RCC 7860 (cell line): ENCODE data around the gene TEX29.

Source experiments
- DNase-seq: peaks from one replicate; pipeline ENCODE4 v3.0.0-alpha.2; 2015; ENCODE audit warnings: low spot score
- FAIRE-seq: peaks from 2 replicates; lab custom pipeline; 2012; peaks lifted over from hg19 to GRCh38; lab: Jason Lieb, UNC

The TEX29 gene

DNA sequence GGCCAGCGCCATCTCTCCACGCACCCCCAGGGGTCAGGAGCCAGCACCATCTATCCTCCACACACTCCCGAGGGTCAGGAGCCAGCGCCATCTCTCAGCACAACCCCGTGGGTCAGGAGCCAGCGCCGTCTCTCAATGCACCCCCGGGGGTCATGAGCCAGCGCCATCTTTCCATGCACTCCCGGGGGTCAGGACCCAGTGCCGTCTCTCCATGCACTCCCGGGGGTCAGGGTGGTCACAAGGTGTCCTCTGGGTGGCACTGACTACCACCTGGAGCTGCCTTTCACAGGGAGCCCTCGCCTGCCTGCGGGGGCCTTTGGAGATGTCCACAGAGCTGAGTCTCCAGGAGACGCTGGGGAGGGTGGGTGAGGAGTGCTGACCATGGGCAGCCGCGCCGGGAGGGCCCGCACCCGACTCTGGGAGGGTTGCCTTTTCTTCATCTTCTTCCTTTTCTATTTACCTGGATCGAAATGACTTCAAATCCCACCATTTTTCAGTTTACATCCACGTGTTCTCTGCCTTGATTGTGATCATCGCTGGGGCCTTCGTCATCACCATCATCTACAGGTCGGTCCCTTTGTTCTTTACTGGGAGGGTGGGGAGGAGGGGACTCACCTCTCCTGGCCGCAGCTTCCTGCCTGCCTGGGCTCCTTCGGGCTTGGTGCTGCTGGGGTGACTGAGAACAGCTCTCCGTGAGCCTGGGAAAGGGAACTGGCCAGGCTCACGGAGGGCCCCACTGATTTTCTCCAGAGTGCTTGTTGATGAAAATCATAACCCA, 19.1 kb downstream of the TEX29 start:
- FAIRE-seq (no peak), DNase-seq (no peak)

DNA sequence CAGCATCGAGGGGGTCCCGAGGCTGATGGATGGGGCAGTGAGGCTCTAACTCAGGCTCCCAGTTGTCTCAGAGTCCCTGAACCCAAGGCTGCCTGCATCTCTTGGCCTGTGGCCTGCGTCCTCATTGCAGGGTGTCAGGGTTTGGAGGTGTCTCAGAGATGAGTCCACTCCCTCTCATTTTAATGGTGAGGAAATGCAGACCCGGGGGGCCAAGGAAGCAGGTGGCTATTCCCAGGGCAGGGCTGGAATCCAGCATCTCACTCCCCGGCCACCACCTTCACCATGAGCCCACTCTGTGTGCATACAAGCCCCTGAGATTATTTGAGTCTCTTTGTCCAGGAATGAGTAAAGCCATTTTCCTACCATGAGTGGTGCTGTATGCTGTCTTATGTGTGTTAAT, 21.4 kb downstream of the TEX29 start:
- no peak for DNase-seq
- no peak for FAIRE-seq

DNA sequence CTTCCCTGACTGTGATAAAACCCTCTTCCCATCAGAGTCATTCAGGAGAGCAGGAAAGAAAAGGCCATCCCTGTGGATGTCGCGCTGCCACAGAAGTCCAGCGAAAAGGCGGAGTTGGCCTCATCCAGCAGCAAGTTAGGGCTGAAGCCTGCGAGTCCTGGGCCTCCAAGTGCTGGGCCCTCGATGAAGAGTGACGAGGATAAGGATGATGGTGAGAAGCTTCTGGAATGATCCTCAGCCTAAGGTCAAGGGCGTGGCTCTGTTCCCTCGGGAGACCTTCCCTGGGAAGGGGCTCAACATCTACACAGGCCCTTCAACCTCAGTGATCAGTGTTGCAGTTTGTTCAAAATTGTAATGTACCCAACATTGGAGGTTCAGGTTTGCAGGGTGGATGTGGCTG, 22.3 kb downstream of the TEX29 start:
- DNase-seq (no peak), FAIRE-seq (no peak)

DNA sequence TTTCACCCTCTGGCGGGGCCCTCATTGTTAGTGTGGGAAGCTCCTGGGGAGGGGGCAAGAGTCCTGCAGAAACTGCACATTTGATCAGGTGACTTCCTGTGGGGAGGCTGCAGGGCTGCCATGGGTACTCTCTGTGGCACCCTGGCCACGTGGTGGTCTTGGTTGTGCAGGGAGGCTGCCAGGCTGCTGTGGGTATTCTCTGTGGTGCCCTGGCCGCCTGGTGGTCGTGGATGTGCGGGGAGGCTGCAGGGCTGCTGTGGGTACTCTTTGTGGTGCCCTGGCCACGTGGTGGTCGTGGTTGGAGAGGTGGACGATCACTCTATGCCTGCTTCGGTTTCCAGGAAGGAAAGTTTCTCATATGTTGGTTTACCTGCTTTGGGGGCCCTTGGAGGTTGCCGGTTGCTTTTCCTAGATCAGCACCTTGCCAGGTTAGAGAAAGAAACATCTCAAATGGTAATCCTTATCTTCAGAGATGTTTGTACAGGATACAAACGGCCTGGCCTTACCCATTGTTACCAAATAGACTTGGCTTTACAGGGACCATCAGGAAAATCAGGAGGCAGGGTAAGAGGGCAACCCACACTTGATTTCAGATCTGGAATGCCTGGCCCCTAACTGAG, 22.9 kb downstream of the TEX29 start:
- FAIRE-seq, result no peak

DNA sequence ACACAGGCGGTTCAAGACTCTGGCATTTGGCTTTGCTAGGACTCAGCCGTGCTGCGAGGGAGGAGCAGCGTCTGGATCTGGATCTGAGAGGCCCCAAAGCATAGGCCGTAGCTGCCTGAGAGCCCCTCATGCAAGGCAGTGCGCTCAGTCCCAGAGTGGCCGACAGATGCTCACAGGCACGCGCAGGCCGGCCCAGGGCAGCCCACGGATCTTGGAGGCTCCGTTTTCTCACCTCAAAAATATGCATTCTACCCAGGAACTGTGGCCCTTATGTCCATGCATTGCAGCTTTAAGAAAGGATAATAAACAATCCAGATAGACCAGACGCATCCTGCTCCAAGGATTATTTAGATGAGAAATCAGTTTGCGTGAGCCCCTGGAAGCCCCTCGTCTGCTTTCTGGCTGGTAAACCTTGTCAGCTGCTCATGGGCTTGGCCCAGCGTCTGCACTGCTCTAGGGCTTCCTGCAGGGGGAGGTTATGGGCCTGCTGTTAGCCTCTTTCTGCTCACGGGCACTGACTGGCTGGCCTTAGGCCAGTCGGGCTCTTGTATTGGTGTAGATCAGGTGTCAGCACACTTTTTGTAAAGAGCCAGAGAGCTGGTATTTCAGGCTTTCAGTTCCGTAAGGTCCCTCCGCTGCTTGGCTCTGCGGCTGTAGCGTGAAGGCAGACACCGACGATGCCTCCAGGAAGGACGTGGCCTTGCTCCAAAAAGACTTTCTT, 24.2 kb downstream of the TEX29 start:
- DNase-seq (no peak), FAIRE-seq (no peak)

More for the DNA sequence above, 22.9 kb downstream of the TEX29 start:
- DNase-seq, result no peak

DNA sequence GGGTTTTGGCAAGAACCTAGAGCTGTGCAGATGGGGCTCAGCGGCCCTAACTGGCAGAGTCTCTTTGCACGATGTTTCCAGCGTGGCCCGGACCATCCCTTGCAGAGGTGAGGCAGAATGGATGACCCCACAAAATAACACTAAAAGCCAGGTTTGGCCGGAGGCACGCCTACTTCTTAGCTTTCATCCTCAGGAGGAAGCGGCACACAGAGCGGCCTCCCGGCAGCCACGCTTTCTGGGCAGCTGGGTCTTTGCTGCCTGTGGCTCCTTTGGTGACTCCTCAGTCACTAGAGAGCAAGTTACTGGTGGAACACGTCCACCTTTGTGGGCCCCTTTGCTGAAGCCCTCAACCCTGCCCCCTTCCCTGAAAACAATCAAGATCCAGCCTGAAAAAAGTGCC, 25.2 kb downstream of the TEX29 start:
- DNase-seq, result no peak
- no peak for FAIRE-seq

DNA sequence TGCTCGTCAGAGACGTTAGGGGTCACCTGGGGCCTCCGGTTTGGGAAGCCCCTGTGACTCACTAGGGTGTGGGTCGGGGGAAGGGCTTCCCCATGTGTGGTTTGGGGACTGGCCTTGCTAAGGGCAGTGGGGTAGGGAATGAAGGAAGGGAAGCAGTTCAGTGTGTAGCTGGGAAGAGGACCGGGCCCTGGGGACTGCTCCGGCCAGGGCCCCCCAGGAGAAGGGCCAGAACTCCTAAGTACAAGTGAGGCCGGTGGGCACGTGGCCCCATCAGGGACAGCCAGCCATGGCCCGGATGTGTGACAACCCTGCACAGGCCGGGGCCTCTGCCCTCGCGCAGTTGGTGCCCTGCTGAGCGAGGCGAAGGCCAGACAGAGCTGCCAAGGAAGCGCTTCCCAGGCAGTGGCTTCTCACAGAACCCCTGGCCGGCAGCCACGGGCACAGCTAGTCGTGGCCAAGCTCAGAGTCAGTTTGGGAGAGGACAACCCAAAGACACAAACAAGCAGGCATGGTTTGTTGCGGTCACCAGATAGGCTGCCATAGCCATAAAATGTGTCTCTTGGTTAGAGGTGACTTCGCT, 25.7 kb downstream of the TEX29 start:
- FAIRE-seq (no peak), DNase-seq (no peak)

DNA sequence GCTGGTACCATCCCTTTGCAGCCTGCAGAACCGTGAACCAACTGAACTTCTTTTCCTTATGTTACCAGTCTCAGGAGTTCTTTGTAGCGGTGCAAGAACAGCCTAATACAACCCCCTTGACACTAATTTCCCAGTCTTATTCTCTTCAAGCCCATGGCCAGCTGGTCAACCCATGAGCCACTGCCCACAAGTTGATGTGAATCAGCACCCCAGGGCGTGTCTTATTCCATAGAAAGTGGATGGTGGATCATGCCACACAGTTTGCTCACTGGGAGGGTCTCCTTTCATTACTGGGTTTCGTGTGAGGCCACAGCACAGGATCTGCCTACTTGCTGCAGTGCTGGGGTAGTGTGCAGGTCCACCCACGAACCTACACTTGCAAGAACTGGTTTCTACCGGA, 27.0 kb downstream of the TEX29 start:
- no peak for FAIRE-seq

DNA sequence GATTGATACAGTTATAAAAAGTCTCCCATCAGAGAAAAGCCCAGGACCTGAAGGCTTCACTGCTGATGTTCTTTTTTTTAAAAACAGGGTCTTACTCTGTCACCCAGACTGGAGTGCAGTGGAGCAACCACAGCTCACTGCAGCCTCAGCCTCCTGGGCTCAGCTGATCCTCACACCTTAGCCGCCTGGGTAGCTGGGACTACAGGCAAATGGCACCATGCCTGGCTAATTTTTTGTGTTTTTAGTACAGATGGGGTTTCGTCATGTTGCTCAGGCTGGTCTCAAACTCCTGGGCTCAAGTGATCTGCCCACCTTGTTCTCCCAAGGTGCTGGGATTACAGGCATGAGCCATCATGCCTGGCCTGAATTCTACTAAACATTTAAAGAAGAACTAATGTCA, 33.1 kb downstream of the TEX29 start:
- FAIRE-seq (no peak), DNase-seq (no peak)

More for the DNA sequence above, 27.0 kb downstream of the TEX29 start:
- no peak for DNase-seq

DNA sequence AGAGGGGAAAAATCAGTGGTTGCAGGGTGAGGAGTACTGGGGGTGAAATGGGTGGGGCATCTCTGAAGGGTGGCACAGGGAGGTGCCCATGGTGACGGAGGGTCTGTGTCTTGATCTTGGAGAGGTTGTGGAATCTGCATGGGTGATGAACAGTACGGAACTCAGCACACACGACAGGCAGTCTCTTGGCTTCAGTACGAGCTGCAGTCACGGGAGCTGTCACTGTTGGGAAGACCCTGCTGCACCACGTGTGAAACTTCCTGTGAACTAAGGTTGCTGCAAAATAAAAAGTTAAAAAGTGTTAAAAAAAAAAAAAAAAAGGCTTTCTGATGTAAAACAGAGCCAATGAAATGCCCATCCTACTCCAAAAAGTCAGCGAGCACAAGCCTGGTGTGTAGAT, 34.3 kb downstream of the TEX29 start:
- FAIRE-seq (no peak), DNase-seq (no peak)

DNA sequence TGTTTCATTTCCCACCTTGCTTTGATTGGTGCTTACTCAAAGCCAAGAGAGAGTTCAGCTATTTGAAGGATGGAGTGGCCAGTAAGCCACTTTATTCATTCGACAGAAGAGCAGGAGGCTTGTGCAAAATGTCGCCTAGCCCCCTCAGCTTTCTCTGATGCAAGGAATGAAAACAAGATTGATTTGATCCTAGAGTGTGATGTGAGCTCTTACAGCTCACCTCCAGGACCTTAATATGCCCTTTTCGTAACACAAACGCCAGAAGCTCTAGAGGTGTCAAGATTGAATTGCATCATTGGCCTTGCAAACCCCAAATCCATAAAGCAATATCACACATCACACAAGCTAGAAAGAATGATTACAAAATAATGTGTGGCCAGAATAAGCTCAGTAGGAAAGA, 36.4 kb downstream of the TEX29 start:
- DNase-seq (no peak), FAIRE-seq (no peak)

DNA sequence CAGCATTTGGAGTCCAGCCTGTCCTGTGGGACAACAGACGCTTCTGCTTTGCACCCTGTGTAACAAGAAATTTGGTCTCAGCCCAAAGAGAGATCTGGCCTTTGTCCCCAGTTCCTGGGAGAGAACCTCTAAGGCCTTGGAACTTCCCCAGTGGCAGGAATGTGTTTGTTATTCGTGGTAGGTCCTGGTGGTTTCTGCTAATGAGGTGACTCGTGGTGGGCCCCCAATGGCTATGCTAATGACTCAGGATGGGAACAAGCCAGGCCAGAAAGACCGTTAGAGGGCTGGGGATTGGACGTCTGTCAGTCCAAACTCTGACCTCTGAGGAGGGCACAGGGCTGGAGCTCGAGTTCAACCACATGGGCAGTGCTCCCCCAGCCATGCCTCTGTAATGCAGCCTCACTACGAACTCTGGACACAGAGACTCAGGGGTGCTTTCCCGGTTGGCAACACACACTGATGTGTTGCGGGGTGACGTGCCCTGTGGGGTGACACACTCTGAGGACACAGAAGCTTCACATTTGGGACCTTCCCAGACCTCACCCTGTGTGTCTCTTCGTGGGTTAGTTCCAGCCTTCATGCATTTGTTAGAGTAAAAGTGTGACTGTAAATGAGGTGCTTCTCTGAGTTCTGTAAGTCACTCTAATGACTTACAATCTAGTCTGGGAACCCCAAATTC, 38.9 kb downstream of the TEX29 start:
- DNase-seq, result no peak
- no peak for FAIRE-seq

DNA sequence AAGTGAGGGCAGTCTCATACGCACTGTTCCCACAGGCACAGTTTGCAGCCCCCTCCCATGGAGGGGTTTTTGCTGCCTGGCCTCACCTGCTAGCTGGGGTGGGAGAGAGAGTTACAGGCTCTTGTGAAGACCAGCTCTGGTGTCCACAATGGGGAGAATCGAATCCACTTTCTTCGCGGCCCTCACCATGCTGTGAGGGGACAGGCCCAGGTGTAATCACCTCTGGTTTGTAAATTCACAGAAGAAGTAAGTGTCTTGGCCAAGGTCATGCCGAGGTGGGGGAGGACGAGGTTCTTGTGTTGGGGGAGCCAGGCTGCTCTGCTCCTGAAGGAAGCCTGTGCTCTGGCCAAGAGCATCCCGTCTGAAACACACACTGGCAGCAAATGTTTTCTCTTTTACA, 39.5 kb downstream of the TEX29 start:
- FAIRE-seq, result no peak
- DNase-seq, result no peak

DNA sequence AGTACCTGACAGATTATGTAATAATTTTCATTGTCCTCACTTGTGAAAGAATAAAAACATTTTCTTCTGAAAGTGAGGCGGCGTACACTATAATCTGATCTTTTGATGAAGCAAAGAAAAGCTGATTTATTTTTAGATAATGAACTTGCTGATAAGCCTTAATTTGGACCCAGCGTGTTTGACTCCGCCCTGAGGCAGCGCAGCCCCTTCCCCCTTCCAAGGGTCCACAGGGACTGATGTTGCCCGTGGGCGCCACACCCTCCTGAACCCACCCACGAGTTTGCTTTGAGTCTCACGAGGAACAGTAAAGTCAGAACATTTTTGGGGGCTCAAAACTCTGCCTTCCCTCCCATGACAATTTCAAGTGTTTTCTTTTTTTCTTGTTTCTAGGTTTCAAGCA, 40.0 kb downstream of the TEX29 start:
- no peak for DNase-seq
- FAIRE-seq, result no peak

DNA sequence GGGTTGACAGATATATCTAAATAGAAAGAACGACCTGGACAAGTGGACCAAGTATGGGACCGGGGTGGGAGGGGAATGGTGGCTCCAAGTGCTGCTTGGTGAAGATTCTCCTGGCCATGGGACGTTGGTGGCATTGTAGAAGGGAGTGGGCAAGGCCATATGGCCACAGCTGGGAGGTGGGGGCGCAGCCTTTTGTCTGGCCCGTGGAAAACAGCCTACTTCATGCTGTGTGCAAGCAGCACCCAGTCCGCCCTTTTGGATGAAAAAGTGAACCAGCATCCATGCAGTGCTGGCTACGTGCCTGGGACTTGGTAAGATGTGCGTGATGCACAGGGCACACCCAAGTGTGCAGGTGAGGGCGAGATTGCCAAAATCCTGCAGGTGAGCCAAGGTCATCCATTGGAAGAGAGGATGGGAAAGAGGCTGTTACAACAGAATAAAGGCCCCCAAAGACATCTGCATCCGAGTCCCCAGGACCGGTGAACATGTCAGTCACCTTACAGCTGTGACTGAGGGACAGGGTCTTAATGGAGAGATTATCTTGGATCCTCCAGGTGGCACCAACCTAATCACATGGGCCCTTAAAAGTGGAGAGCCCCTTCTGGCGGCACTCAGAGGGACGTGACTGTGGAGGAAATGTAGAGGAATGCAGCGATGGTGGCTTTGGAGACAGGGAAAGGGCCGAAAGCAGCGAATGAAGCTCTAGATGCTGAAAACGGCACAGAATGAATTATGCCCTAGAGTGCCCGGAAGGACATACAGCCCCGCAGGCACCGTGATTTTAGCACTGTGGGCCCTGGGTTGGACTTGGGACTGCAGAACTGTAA, 40.8 kb downstream of the TEX29 start:
- DNase-seq, result no peak
- no peak for FAIRE-seq

DNA sequence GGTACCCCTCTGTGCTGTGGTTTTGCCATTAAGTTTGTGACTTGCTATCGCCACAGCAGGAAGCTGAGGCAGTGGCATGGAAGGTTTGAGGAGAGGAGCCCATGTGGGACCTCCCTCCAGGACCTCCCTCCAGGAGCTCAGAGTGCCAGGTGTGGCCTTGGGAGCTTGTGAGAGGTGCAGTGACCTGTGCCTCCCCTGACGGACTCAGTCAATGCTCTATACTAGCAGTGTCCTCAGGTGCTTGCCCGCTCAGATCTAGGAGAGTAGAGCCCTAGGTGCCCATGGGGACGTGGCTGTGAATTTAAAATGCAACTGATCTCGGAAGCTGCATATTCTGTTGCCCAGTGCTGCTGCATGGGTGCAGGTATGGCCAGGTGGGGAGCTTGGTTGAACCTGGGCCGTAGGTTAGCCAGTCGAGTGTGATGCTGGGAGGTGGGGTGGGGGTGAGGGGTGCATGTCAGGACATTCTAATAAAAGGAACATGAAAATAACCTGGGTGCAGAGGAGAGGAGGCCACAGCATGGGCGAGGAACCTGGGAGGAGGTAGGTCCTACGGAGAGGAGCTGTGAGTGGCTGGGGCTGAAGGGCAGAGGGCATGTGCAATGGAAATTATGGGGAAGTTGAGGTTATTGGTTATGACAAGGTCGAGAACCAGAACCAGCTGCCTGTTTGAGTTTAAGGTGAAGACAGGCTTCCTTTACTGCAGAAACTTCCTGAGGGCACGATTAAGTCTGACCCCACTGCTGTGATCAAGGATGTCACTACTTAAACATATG, 41.6 kb downstream of the TEX29 start:
- no peak for DNase-seq
- no peak for FAIRE-seq

DNA sequence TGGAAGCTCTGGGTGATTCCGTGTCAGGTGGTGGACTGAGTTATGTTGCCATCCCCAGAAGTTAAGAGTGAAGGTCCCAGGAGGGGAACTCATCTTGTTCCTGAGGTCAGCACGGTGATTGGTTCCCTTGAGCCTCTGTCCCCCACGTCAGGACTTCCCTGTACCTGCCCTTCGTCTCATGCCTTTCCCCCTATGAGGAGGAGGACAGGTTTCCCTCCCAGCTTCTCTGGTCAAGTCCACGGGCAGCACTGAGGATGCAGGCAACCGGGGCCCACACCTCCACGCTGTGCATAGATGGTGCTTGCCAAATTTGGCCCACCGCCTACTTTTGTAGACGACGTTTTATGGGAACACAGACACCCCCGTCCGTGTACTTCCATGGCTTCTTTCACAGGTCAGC, 42.7 kb downstream of the TEX29 start:
- DNase-seq (no peak), FAIRE-seq (no peak)

DNA sequence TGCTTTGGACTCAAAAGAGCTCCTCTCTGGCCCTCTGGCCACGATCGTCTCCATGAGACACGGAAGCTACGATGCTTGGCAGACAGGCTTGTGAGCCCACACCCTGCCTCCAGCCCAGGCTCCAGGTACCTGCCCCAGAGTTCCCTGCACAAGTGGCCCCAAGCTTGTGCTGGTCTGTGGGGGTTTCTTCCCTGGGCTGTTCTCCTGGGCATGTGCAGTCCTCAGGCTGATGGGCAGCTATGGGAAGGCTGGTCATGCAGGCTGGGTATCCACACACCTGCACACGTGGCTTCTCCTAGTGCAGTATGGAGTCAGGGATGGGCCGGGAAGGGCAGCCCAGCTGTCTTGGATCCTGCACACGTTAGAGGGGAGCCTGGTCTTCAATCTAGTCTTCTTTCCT, 43.1 kb downstream of the TEX29 start:
- DNase-seq, result no peak
- FAIRE-seq, result no peak

DNA sequence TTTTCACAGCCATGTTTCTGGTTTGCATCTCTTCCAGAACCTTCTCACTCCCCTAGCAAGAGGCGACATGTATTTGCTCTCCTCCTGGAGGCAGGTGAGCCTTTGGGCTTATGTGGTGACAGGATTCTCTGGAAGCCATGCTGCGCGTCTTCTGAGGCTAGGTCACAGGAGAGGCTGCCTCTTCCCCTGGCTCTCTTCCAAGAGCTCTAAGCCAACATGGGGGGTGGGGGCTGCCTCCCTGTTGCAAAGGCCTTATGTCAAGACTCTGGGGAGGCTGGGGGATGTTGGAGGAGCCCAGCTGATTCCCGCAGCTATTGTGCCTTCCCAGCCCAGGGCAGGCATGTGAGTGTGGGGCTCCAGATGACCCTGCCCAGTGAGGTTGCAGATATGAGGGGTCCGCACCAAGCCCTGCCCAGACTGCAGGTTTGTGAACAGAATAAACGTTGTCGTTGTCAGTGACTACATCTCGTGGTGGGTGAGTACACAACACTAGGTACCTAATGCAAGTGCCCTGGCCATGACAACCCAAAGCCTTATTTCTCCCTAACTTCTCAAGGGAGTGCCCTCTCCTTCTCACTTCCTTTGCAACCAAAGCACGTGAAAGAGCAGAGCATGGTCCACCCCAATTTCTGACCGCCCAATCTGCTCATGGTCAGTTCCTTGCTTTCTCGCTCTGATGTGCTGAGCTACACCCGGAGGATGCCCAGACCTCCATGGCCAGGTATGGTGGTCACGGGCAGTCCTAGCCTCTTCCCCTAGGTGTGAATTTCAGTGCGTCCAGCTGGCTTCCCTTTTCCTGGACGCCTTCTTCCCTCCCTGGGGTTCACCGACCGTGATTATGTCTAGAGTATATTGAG, 44.9 kb downstream of the TEX29 start:
- FAIRE-seq (no peak), DNase-seq (no peak)
